GM19193 (cell line): Measurements from ENCODE around the gene ADGRG6.

Experiments used
- POLR2A ChIP-seq: IDR thresholded peaks from 4 replicates; pipeline ENCODE4 v1.6.1; 2011; ENCODE audit not compliant: insufficient read depth, insufficient read length; ENCODE audit errors: extremely low read depth

The ADGRG6 gene

GRCh38 chr6:142300758-142301650 is 803 bp upstream of the ADGRG6 start:
- TF ChIP-seq POLR2A, result no peak

- TF ChIP-seq POLR2A, result no peak
These were observed 791 bp downstream of the ADGRG6 start for GRCh38 chr6:142302421-142303175.

- no peak for TF ChIP-seq POLR2A
These were observed 1.3 kb downstream of the ADGRG6 start for GRCh38 chr6:142303176-142303533.

- no peak for TF ChIP-seq POLR2A
These were observed 2.4 kb downstream of the ADGRG6 start for GRCh38 chr6:142304241-142304640.

GRCh38 chr6:142306736-142307135 is 4.9 kb downstream of the ADGRG6 start:
- no peak for TF ChIP-seq POLR2A

- no peak for TF ChIP-seq POLR2A
These were observed 6.3 kb downstream of the ADGRG6 start for GRCh38 chr6:142307963-142308748.

GRCh38 chr6:142309426-142309825 is 7.6 kb downstream of the ADGRG6 start:
- no peak for TF ChIP-seq POLR2A

- no peak for TF ChIP-seq POLR2A
These were observed 11.5 kb downstream of the ADGRG6 start for GRCh38 chr6:142313284-142313683.

- TF ChIP-seq POLR2A, result no peak
These were observed 15.1 kb downstream of the ADGRG6 start for GRCh38 chr6:142316791-142317368.

- TF ChIP-seq POLR2A, result no peak
These were observed 16.9 kb downstream of the ADGRG6 start for GRCh38 chr6:142318714-142319113.

- TF ChIP-seq POLR2A, result no peak
These were observed 18.6 kb downstream of the ADGRG6 start for GRCh38 chr6:142320366-142320765.

GRCh38 chr6:142321451-142321850 is 19.6 kb downstream of the ADGRG6 start:
- TF ChIP-seq POLR2A, result no peak

GRCh38 chr6:142322066-142322465 is 20.3 kb downstream of the ADGRG6 start:
- TF ChIP-seq POLR2A, result no peak

GRCh38 chr6:142322504-142323198 is 20.8 kb downstream of the ADGRG6 start:
- TF ChIP-seq POLR2A, result no peak
